ENCODE data around the gene PYGB. TPM values are rescaled to one million over a fixed set of nuclear protein-coding genes. Genes with fewer than 3 reads are reported as not detected.
A peak's percentile ranks its signal among the peaks of the same experiment; 100 is the strongest.

Gene PYGB
- total RNA-seq, 4 donors from 2014 or later, result 83.2 to 141 (median 94.6) TPM

- Histone ChIP-seq H3K4me1 (peaks cover 29 to 32% of the 10 kb centered on the region in 2 donors), H3K27ac (peak overlapping the region in 1 of 3 donors; percentile 21), H3K36me3 (no peaks in the 10 kb centered on the region), H3K27me3 (no peaks in the 10 kb centered on the region), H3K9me3 (no peaks in the 10 kb centered on the region), H3K4me3 (replicated peaks in 1 of 3) (no peak overlapping the region)
- peak; percentile 20 to 24 for DNase-seq
- intact Hi-C loops (cut with DNase I), result no loop called here
- 81 to 86% methylated on average over 17 of the region's 17 CpGs for WGBS, 2 donors
- TF ChIP-seq CTCF (IDR thresholded peaks at IDR 0.05), result peak in 3 of 6 experiments; percentile 38 to 42 (median 42)
- TF ChIP-seq POLR2A (IDR thresholded peaks at IDR 0.05), result no peak
Measured at GRCh38 chr20:25336561-25337422, 88.9 kb downstream of the PYGB start.

- 87 to 90% methylated on average over 11 of the region's 11 CpGs for WGBS, 2 donors
Measured at GRCh38 chr20:25338112-25339023, 90.5 kb downstream of the PYGB start.

GRCh38 chr20:25339608-25340007 lies 91.7 kb downstream of the PYGB start:
- TF ChIP-seq POLR2A (IDR thresholded peaks at IDR 0.05), result no peak
- TF ChIP-seq CTCF (IDR thresholded peaks at IDR 0.05), result no peak
- DNase-seq, result peak; percentile 81 to 84

More at GRCh38 chr20:25338112-25339023, 90.5 kb downstream of the PYGB start:
- H3K27me3 ChIP-seq, result no peaks in the 10 kb centered on the region
- peaks cover 29 to 32% of the 10 kb centered on the region in 2 donors for H3K4me1 ChIP-seq
- DNase-seq, result peak; percentile 39 to 45
- intact Hi-C loops (cut with DNase I), result no loop called here
- no peaks in the 10 kb centered on the region for H3K36me3 ChIP-seq
- no peaks in the 10 kb centered on the region for H3K9me3 ChIP-seq
- TF ChIP-seq CTCF (IDR thresholded peaks at IDR 0.05) (peak in 3 of 6 experiments; percentile 17 to 29 (median 24)), POLR2A (IDR thresholded peaks at IDR 0.05) (no peak)
- H3K4me3 ChIP-seq (replicated peaks in 1 of 3), result no peak overlapping the region
- peak overlapping the region; percentile 36 to 63 (median 47) for H3K27ac ChIP-seq

GRCh38 chr20:25340380-25340779 lies 92.5 kb downstream of the PYGB start:
- 70 to 71% methylated on average over 1 of the region's 1 CpG for WGBS, 2 donors

More at GRCh38 chr20:25339608-25340007, 91.7 kb downstream of the PYGB start:
- WGBS, 2 donors, result 43 to 45% methylated on average over 12 of the region's 12 CpGs
- peaks cover 29 to 32% of the 10 kb centered on the region in 2 donors for H3K4me1 ChIP-seq
- intact Hi-C loops (cut with DNase I), result no loop called here
- H3K36me3 ChIP-seq, result no peaks in the 10 kb centered on the region
- H3K27me3 ChIP-seq, result no peaks in the 10 kb centered on the region
- H3K9me3 ChIP-seq, result no peaks in the 10 kb centered on the region
- peak overlapping the region; percentile 36 to 68 (median 63) for H3K27ac ChIP-seq
- no peak overlapping the region for H3K4me3 ChIP-seq (replicated peaks in 1 of 3)

More at GRCh38 chr20:25340380-25340779, 92.5 kb downstream of the PYGB start:
- Histone ChIP-seq H3K9me3 (no peaks in the 10 kb centered on the region), H3K27me3 (no peaks in the 10 kb centered on the region), H3K27ac (peak overlapping the region in 1 of 3 donors; percentile 68), H3K36me3 (no peaks in the 10 kb centered on the region), H3K4me3 (replicated peaks in 1 of 3) (no peak overlapping the region), H3K4me1 (peaks cover 29 to 32% of the 10 kb centered on the region in 2 donors)
- TF ChIP-seq CTCF (IDR thresholded peaks at IDR 0.05), result no peak
- TF ChIP-seq POLR2A (IDR thresholded peaks at IDR 0.05), result no peak
- DNase-seq, result no peak
- intact Hi-C loops (cut with DNase I), result no loop called here

Data from thyroid gland (tissue), 4 donors.